Smooth muscle cell of trachea (primary cell): ENCODE results near the gene EHD3. TPM values are rescaled to one million over a fixed set of nuclear protein-coding genes. Genes with fewer than 3 reads are reported as not detected.

Experiments
- total RNA-seq: library from RNA; depleted of rRNA; stranded (reverse); fragments of >200 nt; gene quantifications from 2 replicates; pipeline ENCODE4 v1.2.1, GENCODE V29; 2014

Gene EHD3
- total RNA-seq, result 33.0 and 34.6 TPM in 2 replicates

DNA sequence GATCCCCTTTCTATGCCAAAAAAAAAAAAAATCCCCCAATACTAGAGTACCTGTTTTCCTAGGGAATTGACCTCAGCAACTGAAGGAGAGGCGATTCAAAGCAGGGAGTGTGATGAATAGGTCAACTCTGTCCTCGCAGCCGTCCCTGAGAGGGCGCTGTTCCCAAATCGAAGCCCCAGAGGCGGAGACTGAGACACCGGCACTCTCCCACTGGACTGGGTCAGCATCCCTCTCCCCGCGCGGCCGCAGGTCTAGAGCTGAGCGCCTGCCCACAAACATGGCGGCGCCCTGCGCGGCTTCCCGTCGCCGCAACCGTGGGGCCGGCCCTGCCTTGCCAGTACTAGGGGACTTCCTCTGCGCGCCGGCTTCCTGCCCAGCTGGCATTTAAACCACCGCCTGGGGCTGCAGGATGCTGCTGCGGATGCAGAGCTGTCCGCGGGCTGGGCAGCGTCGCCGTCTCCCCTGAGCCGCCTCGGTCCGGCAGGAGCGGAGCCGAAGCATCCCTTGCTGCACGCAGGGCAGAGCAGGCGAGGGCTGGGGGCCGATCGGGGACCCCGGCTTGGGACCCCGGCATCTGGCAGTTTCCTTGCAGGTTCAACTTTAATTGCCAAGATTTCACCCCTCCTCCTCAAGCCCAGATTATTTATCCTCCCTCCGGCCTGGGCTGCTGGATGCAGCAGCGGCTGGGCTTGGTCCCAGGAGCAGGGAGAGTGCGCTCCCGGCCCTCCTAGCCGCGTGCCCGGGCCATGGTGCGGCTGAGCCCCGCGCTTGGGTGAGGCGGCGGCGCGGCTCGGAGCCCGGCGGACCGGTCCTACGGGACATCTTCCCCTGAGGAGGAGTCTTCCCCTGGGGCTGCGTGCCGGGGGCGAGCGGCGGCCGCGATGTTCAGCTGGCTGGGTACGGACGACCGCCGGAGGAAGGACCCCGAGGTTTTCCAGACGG, at the start of gene EHD3:
EHD3 (plus strand) TSS at position 412 of the 942 bp plus-strand sequence; CDS start at position 882, 470 bp downstream.

GRCh38 chr2:31217465-31218200, 16.3 kb upstream of the EHD3 start, which contains the start of gene CAPN14:
Gene CAPN14, minus strand, starts transcription at chr2:31217515. Its CDS starts 12,068 bp downstream, at chr2:31205447.

Other genes with a start within 250 kb of the EHD3 start
- 0.66 and 1.7 TPM in 2 replicates for gene GALNT14, start 95.7 kb upstream of the EHD3 start, total RNA-seq
- gene CAPN14, start 16.6 kb upstream of the EHD3 start, total RNA-seq, result 0.33 and 0.58 TPM in 2 replicates
- gene XDH, start 180.6 kb downstream of the EHD3 start, total RNA-seq, result 0.87 and 1.3 TPM in 2 replicates